A549 treated with dexamethasone at 1 μM for 4 hours (cell line): ENCODE measurements around the gene MDM2. TPM values are rescaled to one million over a fixed set of nuclear protein-coding genes. Genes with fewer than 3 reads are reported as not detected.

Experiments
- total RNA-seq: library from RNA; stranded (reverse); fragments of 200-300 nt; extraction: Qiagen RNA extraction; gene quantifications from 5 replicates; pipeline ENCODE4 v1.2.3, GENCODE V29; 2022

MDM2 gene
- total RNA-seq, result 43.5 to 100 TPM (median 81.5 TPM) in 5 replicates

GRCh38 chr12:68807576-68808387 lies at the start of gene MDM2:
MDM2 (plus strand) TSS chr12:68808177; CDS start chr12:68808478, 301 bp downstream.

Other genes with a start within 250 kb of the MDM2 start
- gene RAP1B, start 197.3 kb upstream of the MDM2 start, total RNA-seq, result 175 to 200 TPM (median 191 TPM) in 5 replicates
- 59.9 to 73.1 TPM (median 70.0 TPM) in 5 replicates for gene NUP107, start 121.2 kb upstream of the MDM2 start, total RNA-seq
- gene SLC35E3, start 62.0 kb upstream of the MDM2 start, total RNA-seq, result 10.9 to 16.7 TPM (median 14.9 TPM) in 5 replicates
- 5.3 to 8.4 TPM (median 6.8 TPM) in 5 replicates for gene CPM, start 125.0 kb downstream of the MDM2 start, total RNA-seq